Measurements from ENCODE around the gene ZACN.
"Not testable (repeated sequence)": the region's sequence is repeated elsewhere in the genome, so short reads cannot be mapped to it uniquely, and the experiment has no call there.

Gene ZACN

DNA sequence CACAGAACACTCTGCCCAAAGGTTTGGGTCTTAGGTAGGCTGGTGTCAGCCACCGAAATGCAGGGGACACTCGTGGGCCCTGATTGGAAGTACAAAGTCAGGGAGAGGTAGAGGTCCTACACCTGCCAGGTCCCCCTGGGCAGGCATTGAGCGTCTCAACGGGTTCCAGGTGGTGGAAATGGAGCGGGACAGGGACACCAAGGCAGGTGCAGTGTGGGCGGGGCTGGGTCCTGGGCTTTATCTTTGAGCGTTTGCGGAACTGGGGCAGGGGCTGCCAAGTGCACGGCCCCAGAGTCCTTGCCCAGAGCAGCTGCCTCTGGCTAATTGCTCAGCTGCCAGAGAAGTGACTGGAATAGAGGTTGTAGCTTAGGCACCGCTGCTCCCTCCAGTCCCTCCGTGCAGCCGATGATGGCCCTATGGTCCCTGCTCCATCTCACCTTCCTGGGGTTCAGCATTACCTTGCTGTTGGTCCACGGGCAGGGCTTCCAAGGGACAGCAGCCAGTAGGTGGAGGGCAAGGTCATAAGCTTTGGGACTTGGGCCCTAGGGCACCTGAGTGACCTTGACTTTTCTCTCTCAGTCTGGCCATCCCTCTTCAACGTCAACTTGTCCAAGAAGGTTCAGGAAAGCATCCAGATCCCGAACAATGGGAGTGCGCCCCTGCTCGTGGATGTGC lies at the start of gene ZACN:
ZACN (plus strand) TSS at position 323 of the 675 bp plus-strand sequence; CDS start at position 406, 83 bp downstream.
- DNase-seq (ENCODE audit: low read depth, low spot score), result no peak

DNA sequence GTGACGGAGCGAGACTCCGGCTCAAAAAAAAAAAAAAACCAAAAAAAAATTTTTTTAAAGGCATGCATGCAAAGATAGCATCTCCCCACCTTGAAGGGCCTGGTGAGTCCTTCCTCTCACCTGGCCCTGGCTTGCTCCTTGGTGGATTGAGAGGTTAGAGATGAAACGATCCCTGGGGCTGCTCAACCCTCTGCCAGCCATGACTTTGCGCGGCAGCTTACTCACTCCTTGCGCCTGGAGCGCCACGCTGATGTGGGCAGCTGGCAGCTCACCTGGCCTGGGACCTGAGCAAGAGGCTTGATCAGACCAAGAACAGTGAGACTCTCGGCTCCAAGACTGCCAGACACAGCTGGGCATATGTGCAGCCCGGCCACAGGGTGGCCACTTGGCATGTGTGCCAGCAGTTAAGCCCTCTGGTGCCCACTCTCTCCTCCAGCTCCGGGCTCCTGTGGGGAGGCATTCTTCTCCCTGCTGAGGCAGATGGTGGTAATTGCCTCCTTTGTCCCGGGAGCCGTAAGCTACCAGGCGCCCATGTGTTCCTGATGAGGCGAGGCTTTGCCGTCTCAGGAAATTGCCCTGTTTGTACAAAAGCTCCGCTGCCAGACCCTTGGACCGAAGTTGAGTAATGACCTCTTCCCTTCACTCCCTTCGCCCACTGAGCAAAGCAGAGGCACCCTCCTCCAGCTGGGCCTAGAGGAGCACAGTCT lies 46.8 kb upstream of the ZACN start:
- no peak for DNase-seq (ENCODE audit: low read depth, low spot score)

DNA sequence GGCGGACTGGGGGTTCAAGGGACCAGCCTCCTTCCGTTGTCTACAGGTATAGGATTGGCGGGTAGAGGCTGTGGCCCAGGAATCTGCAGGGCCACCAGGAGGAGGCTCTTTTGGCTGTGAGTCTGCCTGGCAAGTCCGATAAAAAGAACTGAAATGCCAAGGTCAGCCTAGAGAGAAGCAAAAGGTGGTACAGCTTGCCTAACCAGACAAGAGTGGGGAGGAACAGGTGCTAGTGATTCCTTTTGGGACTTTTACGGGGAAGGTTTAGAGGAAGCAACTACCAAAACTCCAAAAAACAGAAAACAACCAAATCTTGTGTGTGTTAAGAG lies 46.2 kb upstream of the ZACN start:
- no peak for DNase-seq (ENCODE audit: low read depth, low spot score)

DNA sequence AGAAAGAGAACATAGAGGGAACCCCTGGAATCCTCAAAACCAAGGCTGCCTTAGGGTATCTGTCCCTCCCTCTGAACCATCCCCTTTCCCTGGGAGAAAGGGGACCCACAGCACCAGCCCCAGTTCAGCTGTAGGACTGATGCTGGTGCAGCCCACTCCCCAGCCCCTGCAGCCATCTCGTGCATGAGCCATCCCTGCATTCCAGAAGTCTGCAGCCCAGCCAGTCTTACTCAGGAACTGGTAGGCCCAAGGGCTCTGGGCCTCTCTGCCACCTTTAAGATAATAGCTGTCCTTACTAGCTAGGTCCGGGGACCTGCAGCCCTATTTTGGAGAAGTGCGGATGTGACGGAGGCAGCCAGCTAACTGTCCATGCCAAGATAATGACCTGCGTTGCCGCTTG lies 45.8 kb upstream of the ZACN start:
- no peak for DNase-seq (ENCODE audit: low read depth, low spot score)

DNA sequence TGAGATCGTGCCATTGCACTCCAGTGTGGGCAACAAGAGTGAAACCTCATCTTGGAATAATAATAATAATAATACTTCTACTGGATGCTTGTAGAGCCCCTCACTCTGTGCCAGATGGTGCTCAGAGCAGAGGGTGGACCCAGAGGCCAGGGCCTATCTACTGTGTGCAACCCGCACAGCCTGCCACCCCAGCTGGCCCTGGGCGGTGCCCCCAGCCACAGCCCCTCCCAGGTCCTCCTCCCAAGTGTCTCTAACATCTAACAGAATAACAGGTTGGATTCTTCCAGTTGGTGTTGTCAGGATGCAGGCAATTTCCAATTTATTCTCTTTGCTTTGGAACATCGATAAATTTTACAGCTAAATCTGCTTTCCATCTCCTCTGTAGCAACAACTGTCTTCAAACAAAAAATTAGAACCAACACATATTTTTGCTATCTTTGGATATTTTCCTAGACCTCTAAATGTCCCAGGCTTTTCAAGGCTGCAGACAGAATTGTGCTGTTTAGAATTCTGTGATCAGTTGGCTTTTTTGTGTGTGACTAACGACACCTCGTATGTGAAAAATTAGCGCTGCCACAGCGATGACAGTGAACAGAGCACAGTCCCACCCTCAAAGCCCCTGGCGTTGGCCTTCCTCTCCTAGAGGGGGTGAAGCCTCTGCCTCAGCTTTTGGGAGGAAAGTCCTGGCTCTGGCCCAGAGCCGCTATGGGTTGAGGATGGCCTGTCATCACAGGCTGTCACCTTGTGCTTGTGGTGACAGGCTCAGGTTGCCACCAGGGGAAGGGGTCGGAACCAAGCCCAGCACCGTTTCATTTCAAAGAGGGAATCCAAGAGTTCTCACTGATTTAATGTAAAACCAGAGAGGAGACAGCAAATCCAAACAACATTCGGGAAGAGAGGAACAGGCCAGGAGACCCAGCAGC lies 44.3 kb upstream of the ZACN start:
- no peak for DNase-seq (ENCODE audit: low read depth, low spot score)

DNA sequence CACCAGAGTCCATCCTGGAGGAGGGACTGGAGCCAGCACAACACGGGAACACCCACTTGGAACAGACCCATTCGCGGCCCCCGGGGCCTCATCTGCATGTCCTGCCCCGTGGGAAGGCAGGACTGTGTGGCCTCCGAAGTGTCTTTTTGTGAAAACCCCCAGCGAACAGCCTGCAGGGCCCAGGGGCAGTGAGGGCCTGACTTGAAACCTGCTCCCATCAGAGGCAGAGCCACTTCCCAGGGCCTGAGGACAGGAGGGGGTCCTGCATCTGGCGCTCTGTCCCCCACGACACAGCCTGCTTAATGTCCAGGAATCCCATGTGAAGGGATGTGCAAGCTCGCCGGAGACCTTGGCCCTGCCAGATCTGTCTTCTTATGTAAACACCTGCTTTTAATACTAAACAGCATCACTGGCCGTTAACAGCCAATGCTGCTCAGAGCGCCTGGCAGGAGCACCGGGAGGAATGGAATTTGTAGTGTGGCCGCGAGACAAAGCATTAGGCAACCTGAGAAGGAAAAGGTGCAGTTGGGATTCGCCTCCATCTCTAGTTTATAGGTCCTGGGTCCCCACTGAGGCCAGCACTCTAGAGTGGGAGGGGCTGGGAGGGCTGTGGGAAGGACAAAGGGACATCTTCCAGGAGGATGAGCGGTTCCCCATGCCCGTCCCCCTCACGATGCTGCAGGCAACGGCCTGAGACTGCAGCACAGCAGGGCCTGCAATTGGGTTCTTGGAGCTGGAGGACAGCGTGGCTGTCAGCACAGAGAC lies 42.3 kb upstream of the ZACN start:
- no peak for DNase-seq (ENCODE audit: low read depth, low spot score)

DNA sequence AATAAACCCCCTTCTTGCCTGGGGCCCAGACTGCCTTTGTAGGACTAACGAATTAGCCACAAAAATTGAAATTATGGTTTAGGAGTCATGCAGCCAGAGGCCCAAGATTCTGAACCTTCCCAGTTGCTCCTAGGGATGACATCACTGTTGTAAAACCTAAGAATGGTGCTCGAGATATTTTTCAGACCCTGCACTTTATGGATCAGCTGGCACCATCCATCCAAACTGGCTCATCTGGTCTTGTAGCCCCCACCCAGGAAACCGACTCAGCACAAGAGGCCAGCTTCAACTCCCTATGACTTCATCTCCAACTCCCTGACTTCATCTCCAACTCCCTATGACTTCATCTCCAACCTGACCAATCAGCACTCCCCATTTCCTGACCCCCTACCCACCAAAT lies 40.9 kb upstream of the ZACN start:
- no peak for DNase-seq (ENCODE audit: low read depth, low spot score)

DNA sequence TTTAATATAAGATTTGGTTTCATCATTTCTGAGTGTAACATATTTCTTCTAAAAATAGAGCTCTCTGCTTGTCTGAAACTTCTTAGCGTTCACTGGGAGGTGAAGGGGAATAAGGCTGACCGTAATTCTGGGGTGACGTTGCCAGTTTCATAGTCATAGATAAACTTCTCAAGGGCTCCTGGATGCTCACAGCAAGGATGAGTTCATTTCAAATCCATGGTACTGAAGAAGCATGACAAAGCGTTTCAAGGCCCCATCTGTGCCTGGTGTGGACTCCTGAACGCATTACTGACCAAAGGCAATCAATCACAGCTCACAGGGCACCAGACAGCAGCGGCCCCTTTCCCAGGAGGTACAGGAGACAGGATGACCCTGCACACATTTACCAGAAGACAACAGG lies 39.9 kb upstream of the ZACN start:
- no peak for DNase-seq (ENCODE audit: low read depth, low spot score)

DNA sequence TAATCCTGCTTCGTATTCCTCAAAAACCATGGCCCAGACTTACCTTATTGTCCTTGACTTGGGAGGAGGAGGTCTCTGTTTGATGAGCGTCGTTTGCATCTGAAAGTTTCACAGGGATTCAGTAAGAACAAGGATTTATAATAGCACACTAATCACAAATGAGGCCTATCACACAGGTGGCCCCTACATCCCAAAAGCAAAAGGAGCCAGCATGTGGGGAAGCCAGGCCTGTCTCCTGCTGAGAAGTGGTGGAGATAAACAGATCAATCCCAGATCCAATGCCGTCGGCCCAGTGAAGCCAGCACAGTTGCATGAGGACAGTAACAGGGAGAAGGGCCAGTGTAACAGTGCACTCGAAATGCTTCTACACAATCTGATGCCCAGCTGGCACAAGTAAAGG lies 38.6 kb upstream of the ZACN start:
- DNase-seq (ENCODE audit: low read depth, low spot score), result no peak

DNA sequence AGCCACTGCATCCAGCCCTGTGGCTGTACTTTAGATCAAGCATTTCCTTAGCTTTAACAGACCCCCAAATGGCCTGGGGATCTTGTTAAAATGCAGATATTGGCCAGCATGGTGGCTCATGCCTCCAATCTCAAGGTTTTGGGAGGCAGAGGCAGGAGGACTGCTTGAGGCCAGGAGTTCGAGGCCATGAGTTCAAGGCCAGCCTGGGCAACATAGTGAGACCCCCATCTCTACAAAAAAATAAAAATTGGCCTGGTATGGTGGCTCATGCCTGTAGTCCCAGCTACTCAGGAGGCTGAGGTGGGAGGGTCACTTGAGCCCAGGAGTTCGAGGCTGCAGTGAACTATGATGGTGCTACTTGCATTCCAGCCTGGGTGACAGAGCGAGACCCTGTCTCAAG lies 36.1 kb upstream of the ZACN start:
- DNase-seq (ENCODE audit: low read depth, low spot score), result not testable (repeated sequence)

DNA sequence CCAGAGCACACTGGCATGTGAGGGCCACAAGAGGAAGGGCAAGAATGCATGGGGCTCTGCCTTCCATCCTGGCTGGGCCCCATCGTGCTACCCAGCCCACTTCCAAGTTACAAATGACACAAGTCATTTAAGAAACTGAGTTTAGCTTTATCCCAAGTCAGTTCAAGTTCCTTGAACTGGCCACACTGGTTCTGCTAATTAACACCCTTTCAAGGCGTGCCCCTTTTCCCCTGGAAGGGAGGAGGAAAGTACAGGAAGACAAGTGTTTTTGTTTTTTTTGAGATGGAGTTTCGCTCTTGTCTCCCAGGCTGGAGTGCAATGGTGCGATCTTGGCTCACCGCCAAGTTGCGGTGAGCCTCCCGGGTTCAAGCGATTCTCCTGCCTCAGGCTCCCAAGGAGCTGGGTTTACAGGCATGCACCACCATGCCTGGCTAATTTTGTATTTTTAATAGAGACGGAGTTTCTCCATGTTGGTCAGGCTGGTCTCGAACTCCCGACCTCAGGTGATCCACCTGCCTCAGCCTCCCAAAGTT lies 34.4 kb upstream of the ZACN start:
- DNase-seq (ENCODE audit: low read depth, low spot score), result not testable (repeated sequence)

DNA sequence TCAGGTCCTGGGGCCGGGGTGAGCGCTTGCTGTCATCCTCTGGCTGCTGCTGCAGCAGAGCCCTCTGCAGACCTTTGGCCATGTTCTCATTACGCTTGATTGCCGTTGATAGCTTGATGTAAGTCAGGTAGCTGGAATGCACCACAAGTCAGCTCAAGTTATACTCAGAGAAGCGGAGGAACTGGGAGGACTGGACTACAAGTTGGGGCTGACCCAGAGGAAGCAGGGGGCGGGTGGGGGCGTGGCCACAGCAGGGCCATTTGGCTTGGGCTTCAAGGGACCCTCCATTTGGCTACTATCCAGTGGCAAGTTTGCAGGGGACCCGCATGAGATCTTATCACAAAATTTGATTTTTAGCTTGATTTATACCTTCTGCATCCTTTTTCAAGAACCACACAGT lies 32.9 kb upstream of the ZACN start:
- no peak for DNase-seq (ENCODE audit: low read depth, low spot score)

DNA sequence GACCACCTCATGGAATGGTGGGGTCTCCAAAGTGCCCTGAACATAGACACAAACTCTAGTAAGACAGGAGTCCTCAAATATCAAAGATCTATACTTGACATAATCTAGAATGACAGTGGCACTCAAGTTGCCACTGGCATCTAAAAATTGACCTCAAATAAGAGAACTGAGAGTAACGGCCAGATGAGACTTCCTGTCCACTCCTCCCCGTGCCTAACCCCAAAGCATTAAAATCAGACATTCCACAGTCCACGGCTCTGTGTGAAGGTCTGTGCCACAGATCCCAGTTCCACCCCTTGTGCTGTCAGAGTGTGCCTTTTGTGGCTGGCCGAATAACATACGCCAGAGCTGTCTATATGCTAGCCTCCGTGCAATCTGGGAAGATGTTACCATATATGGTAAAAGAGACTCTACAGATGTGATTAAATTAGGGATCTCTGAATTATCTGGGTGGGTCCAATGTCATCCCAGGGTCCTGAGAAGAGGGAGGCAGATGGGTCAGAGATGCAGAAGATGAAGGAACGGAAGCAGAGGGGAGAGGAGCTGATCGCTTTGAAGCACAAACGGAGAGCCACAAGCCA lies 30.9 kb upstream of the ZACN start:
- DNase-seq (ENCODE audit: low read depth, low spot score), result no peak

DNA sequence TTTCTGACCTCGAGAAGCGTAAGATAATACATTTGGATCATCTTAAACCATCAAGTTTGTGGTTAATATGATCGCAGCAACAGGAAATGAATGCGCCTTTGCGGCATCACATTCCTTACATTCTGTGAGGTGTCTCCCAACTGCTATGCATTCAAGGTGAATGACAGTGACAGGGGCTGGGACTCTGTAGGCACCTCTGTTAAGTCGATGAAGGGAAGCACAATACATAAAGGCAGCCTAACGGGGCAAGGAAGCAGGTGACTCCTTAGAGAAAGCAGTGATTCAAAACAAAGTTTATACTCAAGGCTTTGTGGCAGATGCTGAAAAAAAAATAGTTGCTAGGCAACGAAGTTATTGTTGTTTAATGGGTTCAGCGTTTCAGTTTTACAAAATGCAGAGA lies 30.3 kb upstream of the ZACN start:
- no peak for DNase-seq (ENCODE audit: low read depth, low spot score)

DNA sequence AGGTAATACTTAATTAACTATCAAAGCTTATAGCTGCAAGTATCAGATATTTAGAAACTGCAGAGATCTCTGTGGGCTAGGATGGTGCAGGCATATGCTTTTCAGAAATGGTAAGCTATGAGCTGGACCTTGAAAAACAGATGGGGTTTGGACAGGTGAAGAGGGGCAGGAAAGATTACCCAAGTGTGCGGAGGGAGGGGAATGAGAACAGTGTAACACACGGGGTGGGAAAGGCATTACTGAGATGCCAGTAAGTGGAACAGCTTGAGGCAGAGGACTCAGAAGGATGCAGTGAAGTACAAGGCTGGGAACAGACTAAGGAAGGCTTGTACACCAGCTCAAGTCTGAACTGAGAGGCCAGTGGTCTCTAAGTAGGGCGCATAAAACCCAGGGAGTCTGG lies 29.7 kb upstream of the ZACN start:
- no peak for DNase-seq (ENCODE audit: low read depth, low spot score)

DNA sequence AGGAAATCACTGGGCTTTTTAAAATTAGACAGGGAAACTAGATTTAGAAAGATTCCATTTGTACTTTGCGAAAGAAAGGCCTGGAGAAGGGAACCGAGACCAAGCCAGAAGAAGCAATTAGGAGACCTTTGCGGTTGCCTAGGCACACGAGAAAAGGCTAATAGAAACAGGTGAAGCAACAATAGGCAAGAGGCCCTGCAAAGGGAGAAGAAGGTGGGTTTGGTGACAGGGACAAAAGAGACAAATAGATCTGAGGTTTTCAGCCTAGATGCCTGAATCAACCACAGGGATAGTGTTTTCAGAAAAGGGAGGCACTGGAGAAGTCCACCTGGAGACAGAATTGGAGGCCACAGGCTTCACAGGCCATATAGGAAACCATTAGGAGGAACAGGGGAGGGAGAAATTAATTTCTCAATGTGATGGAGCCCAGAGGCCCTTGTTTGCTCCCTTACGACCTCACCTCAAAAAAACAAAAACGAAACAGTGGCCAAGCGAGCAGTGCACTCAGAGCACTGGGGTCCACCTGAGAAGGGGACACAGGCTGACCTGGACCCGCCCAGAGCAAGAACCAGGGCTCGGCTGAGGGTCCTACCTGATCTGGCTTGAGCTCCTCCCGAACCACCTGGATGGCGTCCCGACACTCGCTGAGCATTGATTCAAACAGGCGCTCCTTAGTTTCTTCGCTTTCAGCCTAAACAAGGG lies 29.0 kb upstream of the ZACN start:
- DNase-seq (ENCODE audit: low read depth, low spot score), result no peak

DNA sequence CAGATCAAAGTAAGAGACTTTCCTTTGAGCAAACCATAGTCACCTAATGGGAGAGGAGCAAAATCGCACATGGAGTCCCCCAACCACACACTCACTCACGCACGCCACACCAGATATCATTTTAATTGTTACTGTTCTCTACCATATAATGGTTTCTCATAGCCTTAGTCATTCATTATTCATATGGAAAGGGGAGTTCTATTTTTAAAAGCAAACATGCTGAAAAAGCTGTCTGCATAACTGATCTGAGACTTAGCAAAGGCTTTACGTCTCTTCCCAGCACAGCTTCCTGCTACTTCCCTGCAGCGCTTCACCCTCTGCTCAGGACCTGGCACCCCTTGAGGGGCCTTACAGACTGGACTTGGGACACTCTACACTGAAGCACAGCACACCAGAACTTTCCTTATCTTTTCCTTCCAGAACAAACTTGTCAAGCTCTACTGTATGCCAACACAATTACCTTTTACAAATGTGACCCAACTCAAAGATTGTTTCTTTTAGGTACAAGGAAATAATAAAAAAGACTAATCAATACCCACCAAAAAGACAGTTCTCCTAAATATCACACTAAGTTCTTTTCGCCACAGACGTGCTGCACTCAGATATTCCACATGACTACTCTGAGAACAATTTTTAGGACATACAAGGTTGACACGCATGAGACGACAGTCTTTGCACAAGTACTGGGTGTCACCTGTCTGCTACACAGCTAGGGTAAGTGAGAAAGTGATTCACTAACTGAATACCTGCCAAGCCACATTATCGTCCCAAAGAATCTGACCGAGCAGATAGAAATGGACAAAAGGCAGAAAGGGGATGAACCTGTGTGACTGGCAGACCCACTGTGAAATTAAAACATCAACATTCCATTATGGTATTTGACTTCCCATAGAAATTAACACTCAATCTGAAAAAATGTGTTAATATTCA lies 28.2 kb upstream of the ZACN start:
- DNase-seq (ENCODE audit: low read depth, low spot score), result no peak

DNA sequence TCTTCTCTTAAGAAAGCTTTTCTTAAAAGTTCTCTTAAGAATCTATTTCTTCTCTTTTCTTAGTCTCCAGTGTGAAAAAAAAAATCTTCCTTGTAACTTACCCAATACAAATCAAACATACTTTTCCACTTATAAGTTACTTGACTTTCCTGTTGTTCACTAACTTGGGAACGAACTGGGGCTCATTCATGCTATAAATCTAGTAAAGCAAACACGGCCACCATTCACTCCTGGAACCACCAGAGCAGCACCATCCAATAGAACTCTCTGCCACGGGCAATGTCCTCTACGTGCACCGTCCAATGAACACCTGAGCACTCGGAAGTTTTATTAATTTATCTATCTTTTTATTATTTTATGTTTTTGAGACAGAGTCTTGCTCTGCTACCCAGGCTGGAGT lies 27.4 kb upstream of the ZACN start:
- DNase-seq (ENCODE audit: low read depth, low spot score), result no peak

All from brain pericyte (primary cell).